BJ (cell line): ENCODE measurements around the gene KCNQ1. TPM values are rescaled to one million over a fixed set of nuclear protein-coding genes. Genes with fewer than 3 reads are reported as not detected.

ENCODE experiments used
- CTCF ChIA-PET: fragments of 350-600 bp; formaldehyde crosslinking; extraction: SDS; loops from one replicate; lab custom pipeline; 2021; ENCODE audit warnings: antibody characterized with exemption, inconsistent platforms; lab: Yijun Ruan, JAX
- POLR2A ChIA-PET: fragments of 300-600 bp; sonication (Branson Sonifier 250); formaldehyde crosslinking; extraction: SDS; loops from one replicate; lab custom pipeline; 2021; ENCODE audit warnings: antibody characterized with exemption; lab: Charles Lee
- DNase-seq: peaks from one replicate; pipeline ENCODE4 v3.0.0-alpha.2; 2011; ENCODE audit warnings: low read depth
- H3K27me3 ChIP-seq: 2 replicates; pipeline ENCODE4 v1.6.0; 2011; ENCODE audit warnings: low read length; ENCODE audit not compliant: control insufficient read depth, insufficient read depth
- H3K36me3 ChIP-seq: 2 replicates; pipeline ENCODE4 v1.5.1; 2011; ENCODE audit warnings: low read length; ENCODE audit not compliant: control insufficient read depth, insufficient read depth
- H3K4me3 ChIP-seq: 2 replicates; pipeline ENCODE4 v1.5.1; 2011; ENCODE audit warnings: low read depth, mild to moderate bottlenecking, control low read depth, low read length
- CTCF ChIP-seq: IDR thresholded peaks from 2 replicates; pipeline ENCODE4 v1.5.1; 2011; ENCODE audit warnings: low read depth, mild to moderate bottlenecking, control low read depth, inconsistent platforms, low read length, moderate library complexity; ENCODE audit not compliant: insufficient read depth
- polyA plus RNA-seq: library from polyadenylated mRNA; depleted of rRNA; stranded (reverse); fragments of >200 nt; gene quantifications from 2 replicates; pipeline ENCODE4 v1.2.3, GENCODE V29; 2011

KCNQ1 gene
- polyA plus RNA-seq, 1 experiment = not detected

GRCh38 chr11:2540992-2541680 is 96.3 kb downstream of the KCNQ1 start:
- TF ChIP-seq CTCF = no peak
- H3K36me3 ChIP-seq = no peaks in the 10 kb centered on the region
- CTCF ChIA-PET = interaction anchor here (1.1 kb wide), 2 partner anchors 8 to 10 kb away, joined by 3 read pairs; no protein-coding TSS in a partner anchor
- DNase-seq = no peak
- H3K4me3 ChIP-seq = no peak overlapping the region
- no peaks in the 10 kb centered on the region for H3K27me3 ChIP-seq
- POLR2A ChIA-PET = no interaction called here

- Histone ChIP-seq H3K4me3 (no peak overlapping the region), H3K27me3 (no peaks in the 10 kb centered on the region), H3K36me3 (no peaks in the 10 kb centered on the region)
- POLR2A ChIA-PET = no interaction called here
- DNase-seq = no peak
- no peak for TF ChIP-seq CTCF
- CTCF ChIA-PET = interaction anchor here (1.1 kb wide), 1 partner anchor 9 kb away, joined by 3 read pairs; no protein-coding TSS in a partner anchor
Observed at GRCh38 chr11:2541881-2542361, 97.1 kb downstream of the KCNQ1 start.

GRCh38 chr11:2542406-2542805 is 97.6 kb downstream of the KCNQ1 start:
- POLR2A ChIA-PET = no interaction called here
- H3K4me3 ChIP-seq = no peak overlapping the region
- H3K27me3 ChIP-seq = no peaks in the 10 kb centered on the region
- no peak for TF ChIP-seq CTCF
- no peaks in the 10 kb centered on the region for H3K36me3 ChIP-seq
- no peak for DNase-seq
- CTCF ChIA-PET = interaction anchor here (1.1 kb wide), 1 partner anchor 10 kb away, joined by 3 read pairs; no protein-coding TSS in a partner anchor

GRCh38 chr11:2547806-2548205 is 103.0 kb downstream of the KCNQ1 start:
- CTCF ChIA-PET = no interaction called here
- DNase-seq = no peak
- POLR2A ChIA-PET = no interaction called here
- Histone ChIP-seq H3K27me3 (peaks cover 1% of the 10 kb centered on the region; the same call in 1 of the 2 replicates), H3K36me3 (no peaks in the 10 kb centered on the region), H3K4me3 (no peak overlapping the region)
- TF ChIP-seq CTCF = no peak

GRCh38 chr11:2548596-2548995 is 103.8 kb downstream of the KCNQ1 start:
- CTCF ChIA-PET = no interaction called here
- TF ChIP-seq CTCF = no peak

More at GRCh38 chr11:2548596-2548995, 103.8 kb downstream of the KCNQ1 start:
- POLR2A ChIA-PET = no interaction called here
- DNase-seq = no peak
- H3K36me3 ChIP-seq = no peaks in the 10 kb centered on the region
- H3K27me3 ChIP-seq = peaks cover 1% of the 10 kb centered on the region; the same call in 1 of the 2 replicates
- H3K4me3 ChIP-seq = no peak overlapping the region
